ENCODE results near the gene SLC16A12. TPM values are rescaled to one million over a fixed set of nuclear protein-coding genes. Genes with fewer than 3 reads are reported as not detected.

SLC16A12 gene
- total RNA-seq, 1 experiment from 2014 or later, result 0.77 TPM

GRCh38 chr10:89574368-89574767, 39.0 kb upstream of the SLC16A12 start:
- H3K23me2 ChIP-seq (ENCODE audit: insufficient read length, low read depth, low read length, poor library complexity, severe bottlenecking), result no peaks in the 10 kb centered on the region
- H2AFZ ChIP-seq (ENCODE audit: low read length), result no peak overlapping the region
- no peaks in the 10 kb centered on the region; the same call in 1 of the 2 replicates for H3K27me3 Mint-ChIP-seq (ENCODE audit: low read depth)
- no peak overlapping the region for H3K14ac ChIP-seq (ENCODE audit: insufficient read depth, low read length)
- H3K4me3 Mint-ChIP-seq, result no peak overlapping the region
- H2BK120ac ChIP-seq (ENCODE audit: low read depth, low read length, poor library complexity, severe bottlenecking), result no peak overlapping the region
- no peak overlapping the region for H4K5ac ChIP-seq (ENCODE audit: insufficient read length, low read depth, low read length)
- no peak overlapping the region for H3K18ac ChIP-seq (ENCODE audit: insufficient read length, low read depth, low read length)
- H2BK12ac ChIP-seq (ENCODE audit: insufficient read length, low read depth, low read length), result no peak overlapping the region
- no peaks in the 10 kb centered on the region for H4K20me1 ChIP-seq (ENCODE audit: control insufficient read depth, insufficient read depth, insufficient read length)
- no peak overlapping the region for H2BK5ac ChIP-seq (ENCODE audit: insufficient read length, low read length)
- H3T11ph ChIP-seq (ENCODE audit: low read length), result no peak overlapping the region
- no peak overlapping the region for H3K56ac ChIP-seq (ENCODE audit: insufficient read length, low read depth, low read length)
- H2AK5ac ChIP-seq (ENCODE audit: insufficient read length, low read length), result no peak overlapping the region
- no peak overlapping the region for H2BK15ac ChIP-seq (ENCODE audit: low read depth, low read length)
- no peaks in the 10 kb centered on the region for H3K79me2 ChIP-seq (ENCODE audit: insufficient read depth, low read length)
- H2BK20ac ChIP-seq (ENCODE audit: low read depth, low read length, poor library complexity, severe bottlenecking), result no peak overlapping the region
- no peak overlapping the region for H4K8ac ChIP-seq (replicated peaks; ENCODE audit: insufficient read length, low read depth, low read length)
- no peak overlapping the region for H3K23ac ChIP-seq (ENCODE audit: insufficient read length, low read depth, low read length)
- no peak overlapping the region for H3K27ac Mint-ChIP-seq
- no peak overlapping the region for H3K9ac ChIP-seq (ENCODE audit: extremely low read depth, insufficient read length, low read length)
- H3K27me3 ChIP-seq (ENCODE audit: insufficient read depth, low read length), result no peaks in the 10 kb centered on the region
- H3K4me1 Mint-ChIP-seq, result peaks cover 2 to 4% of the 10 kb centered on the region in 2 experiments; a peak in 1 of 4 replicates
- WGBS (ENCODE audit: extremely low coverage, insufficient read length, low lambda C conversion rate), result no CpG with 5 or more reads among the region's 1 CpG
- no peak overlapping the region for H4K91ac ChIP-seq (ENCODE audit: insufficient read length, low read depth, low read length)
- H3K36me3 Mint-ChIP-seq (ENCODE audit: insufficient read depth in 1 of 3, low read depth in 3 of 3), result peaks cover 0 to 8% (median 3%) of the 10 kb centered on the region in 3 experiments; a peak in 4 of 7 replicates
- no peak overlapping the region for H3K4me2 ChIP-seq (ENCODE audit: insufficient read depth, insufficient read length, low read length)
- H3K9me3 ChIP-seq (ENCODE audit: control insufficient read depth, low read depth, low read length), result no peaks in the 10 kb centered on the region
- H3K9me3 Mint-ChIP-seq, result peaks cover 0 to 2% of the 10 kb centered on the region in 2 experiments; a peak in 2 of 5 replicates
- no peaks in the 10 kb centered on the region for H3K79me1 ChIP-seq (ENCODE audit: insufficient read depth, low read depth, low read length, poor library complexity, severe bottlenecking)
- TF ChIP-seq, protein P1, sequence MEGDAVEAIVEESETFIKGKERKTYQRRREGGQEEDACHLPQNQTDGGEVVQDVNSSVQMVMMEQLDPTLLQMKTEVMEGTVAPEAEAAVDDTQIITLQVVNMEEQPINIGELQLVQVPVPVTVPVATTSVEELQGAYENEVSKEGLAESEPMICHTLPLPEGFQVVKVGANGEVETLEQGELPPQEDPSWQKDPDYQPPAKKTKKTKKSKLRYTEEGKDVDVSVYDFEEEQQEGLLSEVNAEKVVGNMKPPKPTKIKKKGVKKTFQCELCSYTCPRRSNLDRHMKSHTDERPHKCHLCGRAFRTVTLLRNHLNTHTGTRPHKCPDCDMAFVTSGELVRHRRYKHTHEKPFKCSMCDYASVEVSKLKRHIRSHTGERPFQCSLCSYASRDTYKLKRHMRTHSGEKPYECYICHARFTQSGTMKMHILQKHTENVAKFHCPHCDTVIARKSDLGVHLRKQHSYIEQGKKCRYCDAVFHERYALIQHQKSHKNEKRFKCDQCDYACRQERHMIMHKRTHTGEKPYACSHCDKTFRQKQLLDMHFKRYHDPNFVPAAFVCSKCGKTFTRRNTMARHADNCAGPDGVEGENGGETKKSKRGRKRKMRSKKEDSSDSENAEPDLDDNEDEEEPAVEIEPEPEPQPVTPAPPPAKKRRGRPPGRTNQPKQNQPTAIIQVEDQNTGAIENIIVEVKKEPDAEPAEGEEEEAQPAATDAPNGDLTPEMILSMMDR (conservative IDR thresholded peaks at IDR 0.05), result no peak
- no peak overlapping the region for H3K27ac ChIP-seq (ENCODE audit: insufficient read length, low read depth, low read length)
- H3K4ac ChIP-seq (ENCODE audit: low read depth, low read length), result no peak overlapping the region
- no peaks in the 10 kb centered on the region for H3K4me1 ChIP-seq (ENCODE audit: insufficient read depth, low read length)
- no peak for DNase-seq

Data from H9 (cell line).